GM19240 (cell line): ENCODE measurements around the gene FBXL12.
A peak's percentile ranks its signal among the peaks of the same experiment; 100 is the strongest.
"Not testable (repeated sequence)": the region's sequence is repeated elsewhere in the genome, so short reads cannot be mapped to it uniquely, and the experiment has no call there.

Source experiments
- DNase-seq: peaks from one replicate; pipeline ENCODE4 v3.0.0; 2011; ENCODE audit warnings: low spot score; ENCODE audit not compliant: insufficient read length

Gene FBXL12

DNA sequence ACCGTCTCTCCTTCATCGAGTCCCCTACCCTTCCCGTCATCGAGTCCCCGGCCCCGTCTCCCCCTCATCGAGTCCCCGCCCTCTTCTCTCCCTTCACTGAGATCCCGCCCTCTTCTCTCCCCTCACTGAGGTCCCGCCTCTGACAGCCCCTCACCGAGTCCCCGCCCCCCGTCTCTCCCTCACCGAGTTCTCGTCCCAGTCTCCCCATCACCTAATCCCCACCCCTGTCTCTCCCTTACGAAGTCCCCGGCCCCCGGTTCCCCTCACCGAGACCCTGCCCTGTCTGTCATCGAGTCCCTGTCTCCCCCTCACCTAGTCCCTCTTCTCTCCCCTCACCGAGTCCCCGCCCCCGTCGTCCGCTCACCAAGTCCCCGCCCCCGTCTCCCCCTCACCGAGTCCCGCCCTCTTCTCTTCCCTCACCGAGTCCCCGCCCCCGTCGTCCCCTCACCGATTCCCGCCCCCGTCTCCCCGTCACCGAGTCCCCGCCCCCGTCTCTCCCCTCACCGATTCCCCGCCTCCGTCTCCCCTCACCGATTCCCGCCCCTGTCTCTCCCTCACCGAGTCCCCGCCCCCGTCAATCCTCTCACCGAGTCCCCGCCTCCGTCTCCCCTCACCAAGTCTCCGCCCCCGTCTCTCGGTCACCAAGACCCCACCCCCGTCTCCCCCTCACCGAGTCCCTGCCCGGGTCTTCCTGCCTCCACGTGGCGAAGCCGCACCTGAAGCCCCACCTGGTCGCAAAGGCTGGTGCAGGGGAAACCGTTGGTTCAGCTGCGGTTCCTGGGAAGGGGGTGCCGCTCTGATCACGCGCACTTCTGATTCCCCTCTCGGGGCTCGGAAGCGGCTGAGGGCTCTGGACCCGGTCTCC is 26.4 kb downstream of the FBXL12 start:
- DNase-seq: no peak

DNA sequence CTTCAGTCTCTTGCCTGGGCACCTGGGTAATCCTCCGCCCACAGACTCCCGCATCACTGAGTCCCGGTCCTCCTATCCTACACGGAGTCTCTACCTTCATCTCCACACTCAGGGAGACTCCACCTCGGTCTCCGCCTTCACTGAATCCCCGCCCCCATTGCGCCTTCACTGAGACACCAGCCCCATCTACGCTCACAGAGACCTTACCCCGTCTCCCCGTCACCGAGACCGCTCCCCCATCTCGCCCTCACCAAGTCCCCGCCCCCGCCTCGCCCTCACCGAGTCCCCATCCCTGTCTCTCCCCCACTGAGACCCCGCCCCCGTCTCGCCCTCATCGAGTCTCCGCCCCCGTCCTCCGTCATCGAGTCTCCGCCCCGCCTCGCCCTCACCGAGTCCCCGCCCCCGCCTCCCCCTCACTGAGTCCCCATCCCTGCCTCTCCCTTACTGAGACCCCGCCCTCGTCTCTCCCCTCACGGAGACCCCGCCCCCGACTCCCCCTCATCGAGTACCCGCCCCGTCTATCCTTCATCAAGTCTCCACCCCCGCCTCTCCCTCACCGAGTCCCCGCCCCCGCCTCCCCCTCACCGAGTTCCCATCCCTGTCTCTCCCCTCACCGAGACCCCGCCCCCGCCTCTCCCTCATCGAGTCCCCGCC is 27.2 kb downstream of the FBXL12 start:
- DNase-seq: no peak

DNA sequence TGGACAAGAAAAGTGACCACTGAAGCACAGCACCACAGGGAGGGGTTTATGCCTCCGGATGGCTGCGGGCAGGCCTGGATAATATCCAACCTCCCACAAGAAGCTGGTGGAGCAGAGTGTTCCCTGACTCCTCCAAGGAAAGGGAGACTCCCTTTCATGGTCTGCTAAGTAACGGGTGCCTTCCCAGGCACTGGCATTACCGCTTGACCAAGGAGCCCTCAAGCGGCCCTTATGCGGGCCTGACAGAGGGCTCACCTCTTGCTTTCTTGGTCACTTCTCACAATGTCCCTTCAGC is 27.9 kb downstream of the FBXL12 start:
- DNase-seq: not testable (repeated sequence)

DNA sequence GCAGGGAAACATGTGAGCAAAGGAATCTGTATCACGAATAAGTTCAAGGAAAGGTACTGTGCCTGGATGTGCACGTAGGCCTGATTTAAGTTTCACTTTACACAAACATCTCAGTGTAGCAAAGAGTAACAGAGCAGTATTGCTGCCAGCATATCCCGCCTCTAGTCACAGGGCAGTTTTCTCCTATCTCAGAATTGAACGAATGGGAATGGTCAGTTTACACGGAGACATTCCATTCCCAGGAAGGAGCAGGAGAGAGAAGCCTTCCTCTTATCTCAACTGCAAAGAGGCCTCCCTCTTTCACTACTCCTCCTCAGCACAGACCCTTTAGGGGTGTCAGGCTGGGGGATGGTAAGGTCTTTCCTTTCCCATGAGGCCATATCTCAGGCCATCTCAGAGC is 29.3 kb downstream of the FBXL12 start:
- not testable (repeated sequence) for DNase-seq

DNA sequence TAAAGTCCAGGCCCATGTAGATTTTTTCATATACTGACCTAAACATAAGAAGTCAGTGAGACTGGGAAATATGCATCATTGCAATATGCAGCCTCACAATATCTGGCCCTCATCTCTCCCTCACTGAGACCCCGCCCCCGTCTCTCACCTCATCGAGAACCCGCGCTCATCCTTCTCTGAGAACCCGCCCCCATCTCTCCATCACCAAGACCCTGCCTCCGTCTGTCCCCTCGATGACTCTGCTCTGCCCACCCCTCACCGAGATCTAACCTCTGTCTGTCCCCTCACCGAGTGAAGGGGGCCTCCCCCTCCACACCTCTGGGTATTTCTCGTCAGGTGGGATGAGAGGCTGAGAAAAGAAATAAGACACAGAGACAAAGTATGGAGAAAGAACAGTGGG is 29.8 kb downstream of the FBXL12 start:
- no peak for DNase-seq

DNA sequence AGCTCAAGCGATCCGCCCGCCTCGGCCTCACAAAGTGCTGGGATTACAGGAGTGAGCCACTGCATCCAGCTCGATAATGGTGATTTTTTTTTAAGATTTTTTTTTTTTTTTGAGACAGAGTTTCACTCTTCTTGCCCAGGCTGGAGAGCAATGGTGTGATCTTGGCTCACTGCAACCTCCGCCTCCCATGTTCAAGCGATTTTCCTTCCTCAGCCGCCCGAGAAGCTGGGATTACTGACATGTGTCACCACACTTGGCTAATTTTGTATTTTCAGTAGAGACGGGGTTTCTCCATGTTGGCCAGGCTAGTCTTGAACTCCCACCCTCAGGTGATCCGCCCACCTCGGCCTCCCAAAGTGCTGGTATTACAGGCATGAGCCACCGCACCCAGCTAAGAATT is 30.3 kb downstream of the FBXL12 start:
- not testable (repeated sequence) for DNase-seq

DNA sequence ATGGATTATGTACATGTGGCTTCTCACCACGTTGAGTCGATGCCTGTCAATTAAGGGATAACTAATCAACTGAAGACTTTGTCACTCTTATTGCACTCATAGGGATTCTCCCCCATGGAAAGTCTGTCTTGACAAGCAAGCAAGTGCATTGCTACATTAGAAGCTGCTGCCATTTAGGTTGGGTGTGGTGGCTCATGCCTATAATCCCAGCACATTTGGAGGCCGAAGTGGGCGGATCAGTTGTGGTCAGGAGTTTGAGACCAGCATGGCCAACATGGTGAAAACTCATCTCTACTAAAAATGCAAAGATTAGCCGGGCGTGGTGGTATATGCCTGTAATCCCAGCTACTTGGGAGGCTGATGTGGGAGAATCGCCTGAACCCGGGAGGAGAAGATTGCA is 32.1 kb downstream of the FBXL12 start:
- DNase-seq: no peak

DNA sequence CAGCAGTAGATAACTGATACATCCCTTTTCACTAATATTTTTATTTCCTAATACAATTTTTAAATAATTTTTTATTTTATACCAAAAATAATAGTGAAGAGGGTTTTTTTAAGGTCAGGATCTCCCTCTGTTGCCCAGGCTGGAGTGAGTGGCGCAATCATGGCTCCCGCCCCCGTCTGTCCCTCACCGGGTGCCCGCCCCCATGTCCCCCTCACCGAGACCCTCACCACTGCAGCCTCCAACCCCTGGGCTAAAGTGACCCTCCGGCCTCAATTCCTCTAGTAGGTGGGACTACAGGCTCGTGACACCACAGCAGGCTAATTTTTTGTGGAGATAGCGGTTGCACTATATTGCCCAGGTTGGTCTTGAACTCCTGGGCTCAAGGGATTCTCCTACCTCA is 32.5 kb downstream of the FBXL12 start:
- no peak for DNase-seq

DNA sequence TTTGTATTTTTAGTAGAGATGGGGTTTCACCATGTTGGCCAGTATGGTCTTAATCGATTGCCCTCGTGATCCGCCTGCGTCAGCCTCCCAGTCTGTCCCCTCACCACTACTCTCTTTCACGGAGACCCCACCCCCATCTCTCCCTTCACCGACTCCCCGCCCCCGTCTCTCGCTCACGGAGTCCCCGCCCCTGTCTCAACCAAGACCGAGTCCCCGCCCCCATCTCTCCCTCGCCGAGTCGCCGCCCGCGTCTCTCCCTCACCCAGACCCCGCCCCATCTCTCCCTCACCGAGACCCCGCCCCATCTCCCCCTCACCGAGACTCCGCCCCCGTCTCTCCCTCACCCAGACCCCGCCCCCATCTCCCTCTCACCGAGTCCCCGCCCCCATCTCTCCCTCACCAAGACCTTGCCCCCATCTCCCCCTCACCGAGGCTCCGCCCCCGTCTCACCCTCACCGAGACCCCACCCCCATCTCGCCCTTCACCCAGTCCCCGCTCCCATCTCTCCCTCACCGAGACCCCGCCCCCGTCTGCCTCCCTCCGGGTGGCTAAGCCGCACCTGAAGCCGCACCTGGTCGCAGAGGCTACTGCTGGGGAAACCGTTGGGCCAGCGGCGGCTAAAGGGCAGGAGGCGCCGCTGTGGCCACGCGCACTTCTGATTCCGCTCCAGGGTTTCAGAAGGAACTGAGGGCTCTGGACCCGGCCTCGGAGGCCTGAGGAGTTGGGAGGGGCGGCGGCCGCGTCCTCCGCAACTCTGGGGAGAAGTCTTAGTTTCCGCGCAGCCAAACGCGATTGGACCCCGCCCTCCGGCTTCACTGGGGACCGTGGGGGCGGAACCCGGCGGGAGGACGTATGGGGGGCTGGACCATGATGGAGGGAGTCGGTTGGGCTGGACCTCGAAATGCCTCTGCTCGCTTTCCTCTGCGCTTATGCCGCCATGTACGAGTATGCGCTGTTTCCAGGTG is 33.2 kb downstream of the FBXL12 start:
- DNase-seq: peak; percentile 65

DNA sequence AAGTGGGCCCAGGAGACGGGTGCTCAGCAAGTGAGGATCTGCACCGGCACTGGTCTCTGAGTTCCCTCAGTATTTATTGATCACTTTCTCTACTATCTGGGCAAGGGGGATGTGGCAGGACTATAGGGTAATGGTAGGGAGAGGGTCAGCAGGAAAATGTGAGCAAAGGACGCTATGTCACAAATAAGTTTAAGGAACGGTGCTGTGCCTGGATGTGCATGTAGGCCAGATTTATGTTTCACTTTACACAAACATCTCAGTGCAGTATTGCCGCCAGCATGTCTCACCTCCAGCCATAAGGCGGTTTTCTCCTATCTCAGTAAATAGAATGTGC is 34.7 kb downstream of the FBXL12 start:
- not testable (repeated sequence) for DNase-seq

DNA sequence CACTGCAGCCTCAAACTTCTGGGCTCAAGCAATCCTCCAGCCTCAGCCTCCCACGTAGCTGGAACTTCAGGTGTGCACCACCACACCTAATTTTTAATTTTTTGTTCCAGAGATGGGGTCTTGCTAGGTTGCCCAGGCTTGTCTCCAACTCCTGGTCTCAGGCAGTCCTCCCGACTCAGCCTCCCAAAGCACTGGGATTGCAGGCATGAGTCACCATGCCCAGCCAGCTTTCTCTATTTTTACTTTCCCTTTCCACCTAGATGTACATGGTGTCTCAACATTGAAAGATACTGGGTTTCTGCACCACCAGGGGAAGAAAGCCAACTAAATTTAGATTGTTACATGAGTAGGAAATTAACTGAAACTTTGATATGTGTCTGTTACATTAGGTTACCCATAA is 36.5 kb downstream of the FBXL12 start:
- DNase-seq: no peak

DNA sequence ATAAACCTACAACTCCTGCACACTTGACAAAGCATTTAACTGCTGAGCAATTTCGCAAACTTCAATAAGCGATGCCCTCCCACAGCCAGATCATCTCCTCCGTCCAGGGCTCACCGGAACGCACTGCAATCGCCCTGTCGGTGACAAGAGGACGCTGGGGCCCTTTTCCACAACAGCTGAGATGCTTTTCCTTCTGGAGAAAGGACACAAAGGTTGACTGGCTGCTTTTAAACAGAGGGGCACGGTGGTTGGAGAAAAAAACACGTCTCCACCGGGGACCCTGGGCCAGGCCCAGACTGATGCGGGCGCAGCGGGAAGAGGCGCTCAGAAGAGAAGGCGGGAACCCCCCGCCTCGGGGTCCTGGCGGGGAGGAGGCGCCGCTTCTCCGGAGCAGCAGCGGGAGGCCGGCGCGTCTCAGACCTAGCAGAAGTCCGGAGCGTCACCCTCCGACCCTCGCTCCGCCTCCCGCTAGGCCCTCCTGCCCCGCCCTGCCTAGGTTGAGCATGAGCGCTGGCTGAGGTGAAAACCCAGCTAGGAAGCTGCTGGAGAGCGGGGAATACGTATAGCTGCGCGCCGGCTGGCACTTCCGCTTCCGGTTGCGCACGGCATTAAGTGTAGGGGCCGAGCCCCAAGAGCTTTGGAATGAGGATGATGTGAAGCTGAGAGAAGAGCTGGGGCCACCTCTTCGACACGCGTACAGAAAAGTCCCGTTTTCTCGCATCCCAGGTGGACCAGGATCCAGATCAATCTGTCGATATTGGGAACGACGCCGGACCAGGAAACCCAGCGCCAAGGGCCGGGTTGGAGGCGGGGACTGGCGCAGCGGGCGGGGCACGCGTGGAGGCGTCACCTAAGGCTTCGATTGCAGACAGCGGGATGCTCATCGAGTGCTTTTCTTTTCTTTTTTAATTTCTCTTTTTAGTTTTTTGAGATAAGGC is 50.4 kb downstream of the FBXL12 start, which contains the start of gene ZNF846:
Gene ZNF846 (minus strand): TSS at position 564 of the 938 bp plus-strand sequence. CDS start 3,788 bp downstream, outside the sequence.
- peak; percentile 92 for DNase-seq
